WTC11 (cell line): ENCODE results near the gene GPATCH3. TPM values are rescaled to one million over a fixed set of nuclear protein-coding genes. Genes with fewer than 3 reads are reported as not detected.

Experiments
- ATAC-seq: fragments of 200-7000 bp; cut with Tn5 transposase; 2 replicates; pipeline ENCODE4 v1.10.0; 2021; ENCODE audit warnings: mild to moderate bottlenecking, moderate library complexity
- CTCF ChIA-PET: fragments of 300-600 bp; sonication (Branson Sonifier 250); formaldehyde crosslinking; loops from one replicate; lab custom pipeline; 2021; ENCODE audit warnings: antibody characterized with exemption; lab: Charles Lee
- POLR2A ChIA-PET: fragments of 350-600 bp; sonication (Branson Sonifier 250); formaldehyde crosslinking; loops from one replicate; lab custom pipeline; 2021; ENCODE audit warnings: antibody characterized with exemption; lab: Charles Lee
- DNase-seq: peaks from one replicate; pipeline ENCODE4 v3.0.0; 2021; ENCODE audit warnings: low spot score
- H3K27ac Mint-ChIP-seq: 2 replicates; pipeline ENCODE4 v1.8.0; 2021; ENCODE audit warnings: mixed read lengths
- H3K27me3 Mint-ChIP-seq: 2 replicates; pipeline ENCODE4 v1.8.0; 2021; ENCODE audit warnings: low read depth, mild to moderate bottlenecking, moderate library complexity, mixed read lengths
- H3K36me3 Mint-ChIP-seq: 2 replicates; pipeline ENCODE4 v1.8.0; 2021; ENCODE audit warnings: mixed read lengths
- H3K4me1 Mint-ChIP-seq: 2 replicates; pipeline ENCODE4 v1.8.0; 2022; ENCODE audit warnings: mixed read lengths
- H3K4me3 Mint-ChIP-seq: 2 replicates; pipeline ENCODE4 v1.8.0; 2021; ENCODE audit warnings: mild to moderate bottlenecking, moderate library complexity, mixed read lengths
- H3K9me3 Mint-ChIP-seq: 2 replicates; pipeline ENCODE4 v1.8.0; 2021; ENCODE audit warnings: mixed read lengths
- AR ChIP-seq: fragments of 250-450 bp; sonication (Bioruptor Pico); IDR thresholded peaks from 2 replicates; pipeline ENCODE4 v1.9.0; 2021; ENCODE audit warnings: mild to moderate bottlenecking
- ATF1 ChIP-seq: sonication (generic); formaldehyde crosslinking; IDR thresholded peaks from 2 replicates; pipeline ENCODE4 v1.8.1; 2023; ENCODE audit warnings: mild to moderate bottlenecking, moderate library complexity, missing genetic modification reagents
- CREM ChIP-seq: sonication (generic); formaldehyde crosslinking; IDR thresholded peaks from 2 replicates; pipeline ENCODE4 v1.8.1; 2022; ENCODE audit warnings: mild to moderate bottlenecking, missing genetic modification reagents, moderate library complexity
- E2F4 ChIP-seq: sonication (generic); formaldehyde crosslinking; IDR thresholded peaks from 2 replicates; pipeline ENCODE4 v1.8.1; 2022; ENCODE audit warnings: low read depth, mild to moderate bottlenecking, moderate library complexity, missing genetic modification reagents, borderline replicate concordance
- E2F5 ChIP-seq: sonication (generic); formaldehyde crosslinking; IDR thresholded peaks from 2 replicates; pipeline ENCODE4 v1.8.1; 2022; ENCODE audit warnings: mild to moderate bottlenecking, moderate library complexity, missing genetic modification reagents
- ESRRA ChIP-seq: sonication (generic); formaldehyde crosslinking; IDR thresholded peaks from 2 replicates; pipeline ENCODE4 v1.8.1; 2022; ENCODE audit warnings: mild to moderate bottlenecking, missing genetic modification reagents, borderline replicate concordance
- FOXK1 ChIP-seq: sonication (generic); formaldehyde crosslinking; IDR thresholded peaks from 2 replicates; pipeline ENCODE4 v1.8.0; 2022; ENCODE audit warnings: mild to moderate bottlenecking, moderate library complexity, missing genetic modification reagents
- GRHL2 ChIP-seq: fragments of 250-450 bp; sonication (Bioruptor Pico); IDR thresholded peaks from 2 replicates; pipeline ENCODE4 v1.8.0; 2022; ENCODE audit warnings: mild to moderate bottlenecking, moderate library complexity; ENCODE audit not compliant: insufficient replicate concordance, severe bottlenecking
- HMGA2 ChIP-seq: fragments of 250-450 bp; sonication (Bioruptor Pico); IDR thresholded peaks from 2 replicates; pipeline ENCODE4 v1.4.0; 2021; ENCODE audit warnings: mild to moderate bottlenecking, moderate library complexity
- HMGXB4 ChIP-seq: sonication (generic); formaldehyde crosslinking; IDR thresholded peaks from 2 replicates; pipeline ENCODE4 v1.8.1; 2023; ENCODE audit warnings: mild to moderate bottlenecking, moderate library complexity, missing genetic modification reagents
- KAT7 ChIP-seq: sonication (generic); formaldehyde crosslinking; IDR thresholded peaks from 2 replicates; pipeline ENCODE4 v1.8.1; 2023; ENCODE audit warnings: missing genetic modification reagents, mild to moderate bottlenecking, borderline replicate concordance
- MXD4 ChIP-seq: fragments of 250-450 bp; sonication (Bioruptor Pico); IDR thresholded peaks from 2 replicates; pipeline ENCODE4 v1.8.0; 2021; ENCODE audit warnings: mild to moderate bottlenecking, moderate library complexity, borderline replicate concordance
- NFATC4 ChIP-seq: fragments of 250-450 bp; sonication (Bioruptor Pico); IDR thresholded peaks from 2 replicates; pipeline ENCODE4 v1.9.0; 2021; ENCODE audit warnings: mild to moderate bottlenecking
- NFE2L1 ChIP-seq: sonication (generic); formaldehyde crosslinking; IDR thresholded peaks from 2 replicates; pipeline ENCODE4 v1.8.1; 2023; ENCODE audit warnings: missing genetic modification reagents
- NFYB ChIP-seq: sonication (generic); formaldehyde crosslinking; conservative IDR thresholded peaks from 2 replicates; pipeline ENCODE4 v1.8.0; 2022; ENCODE audit warnings: low read depth, missing genetic modification reagents
- OVOL2 ChIP-seq: fragments of 250-450 bp; sonication (Bioruptor Pico); IDR thresholded peaks from 2 replicates; pipeline ENCODE4 v1.9.0; 2021; ENCODE audit warnings: mild to moderate bottlenecking, borderline replicate concordance
- SMAD3 ChIP-seq: sonication (generic); formaldehyde crosslinking; IDR thresholded peaks from 2 replicates; pipeline ENCODE4 v1.8.0; 2022; ENCODE audit warnings: missing genetic modification reagents, mild to moderate bottlenecking, borderline replicate concordance
- ZNF121 ChIP-seq: sonication (generic); formaldehyde crosslinking; IDR thresholded peaks from 2 replicates; pipeline ENCODE4 v1.8.0; 2023; ENCODE audit warnings: missing genetic modification reagents
- ZNF219 ChIP-seq: sonication (generic); formaldehyde crosslinking; IDR thresholded peaks from 2 replicates; pipeline ENCODE4 v1.8.0; 2023; ENCODE audit warnings: missing genetic modification reagents, mild to moderate bottlenecking, borderline replicate concordance
- ZNF232 ChIP-seq: sonication (generic); formaldehyde crosslinking; IDR thresholded peaks from 2 replicates; pipeline ENCODE4 v1.8.0; 2022; ENCODE audit warnings: mild to moderate bottlenecking, missing genetic modification reagents
- ZNF317 ChIP-seq: sonication (generic); formaldehyde crosslinking; IDR thresholded peaks from 2 replicates; pipeline ENCODE4 v1.8.1; 2023; ENCODE audit warnings: low read depth, mild to moderate bottlenecking, moderate library complexity, missing genetic modification reagents, borderline replicate concordance
- ZNF396 ChIP-seq: fragments of 250-450 bp; sonication (Bioruptor Pico); IDR thresholded peaks from 2 replicates; pipeline ENCODE4 v1.8.0; 2021; ENCODE audit warnings: mild to moderate bottlenecking, moderate library complexity, borderline replicate concordance
- ZNF416 ChIP-seq: fragments of 250-450 bp; sonication (Bioruptor Pico); IDR thresholded peaks from 2 replicates; pipeline ENCODE4 v1.9.0; 2021; ENCODE audit warnings: mild to moderate bottlenecking, inconsistent platforms
- ZNF423 ChIP-seq: fragments of 250-450 bp; sonication (Bioruptor Pico); IDR thresholded peaks from 2 replicates; pipeline ENCODE4 v2.1.2; 2022; ENCODE audit warnings: mild to moderate bottlenecking, moderate library complexity
- ZNF532 ChIP-seq: fragments of 250-450 bp; sonication (Bioruptor Pico); IDR thresholded peaks from 2 replicates; pipeline ENCODE4 v1.9.0; 2021; ENCODE audit warnings: mild to moderate bottlenecking, borderline replicate concordance
- ZNF671 ChIP-seq: fragments of 250-450 bp; sonication (Bioruptor Pico); IDR thresholded peaks from 2 replicates; pipeline ENCODE4 v1.8.0; 2021; ENCODE audit warnings: mild to moderate bottlenecking
- ZSCAN18 ChIP-seq: fragments of 250-450 bp; sonication (Bioruptor Pico); IDR thresholded peaks from 2 replicates; pipeline ENCODE4 v2.1.2; 2022; ENCODE audit warnings: mild to moderate bottlenecking, moderate library complexity
- total RNA-seq: library from RNA; stranded (reverse); gene quantifications from 3 replicates; pipeline ENCODE4 v1.2.3, GENCODE V29; 2021

Gene GPATCH3
- total RNA-seq, 1 experiment from 2014 or later: 19.2 TPM

- ChIA-PET POLR2A (no interaction called here), CTCF (no interaction called here)
Observed at GRCh38 chr1:26853156-26853555, 47.1 kb downstream of the GPATCH3 start.

GRCh38 chr1:26852701-26853100 is 47.6 kb downstream of the GPATCH3 start:
- DNase-seq: no peak
- ATAC-seq: no peak
- Mint-ChIP-seq H3K27ac (peak overlapping the region; percentile 5), H3K36me3 (peaks cover 39% of the 10 kb centered on the region), H3K9me3 (no peaks in the 10 kb centered on the region), H3K4me3 (no peak overlapping the region), H3K27me3 (no peaks in the 10 kb centered on the region), H3K4me1 (peaks cover 10% of the 10 kb centered on the region)
- POLR2A ChIA-PET: no interaction called here
- CTCF ChIA-PET: no interaction called here
- TF ChIP-seq CREM (CRISPR knock-in tag): no peak
- TF ChIP-seq ZNF532: no peak
- TF ChIP-seq ZSCAN18 (CRISPR knock-in tag): no peak
- no peak for TF ChIP-seq NFATC4 (CRISPR knock-in tag)
- TF ChIP-seq ATF1: no peak
- no peak for TF ChIP-seq KAT7
- TF ChIP-seq NFE2L1: no peak
- TF ChIP-seq ZNF232 (CRISPR knock-in tag): no peak
- no peak for TF ChIP-seq HMGXB4 (CRISPR knock-in tag)
- no peak for TF ChIP-seq FOXK1 (CRISPR knock-in tag)
- no peak for TF ChIP-seq AR (CRISPR knock-in tag)
- TF ChIP-seq ZNF317: no peak
- no peak for TF ChIP-seq NFYB (CRISPR knock-in tag)
- no peak for TF ChIP-seq E2F5 (CRISPR knock-in tag)

More at GRCh38 chr1:26853156-26853555, 47.1 kb downstream of the GPATCH3 start:
- H3K27ac Mint-ChIP-seq: no peak overlapping the region; the same call in 1 of the 2 replicates
- peaks cover 37% of the 10 kb centered on the region for H3K36me3 Mint-ChIP-seq
- H3K4me3 Mint-ChIP-seq: no peak overlapping the region
- no peaks in the 10 kb centered on the region for H3K9me3 Mint-ChIP-seq
- ATAC-seq: peak; percentile 84
- peak; percentile 91 for DNase-seq
- H3K4me1 Mint-ChIP-seq: peaks cover 10% of the 10 kb centered on the region
- H3K27me3 Mint-ChIP-seq: no peaks in the 10 kb centered on the region
- no peak for TF ChIP-seq ZNF423
- TF ChIP-seq MXD4: no peak
- no peak for TF ChIP-seq ESRRA
- TF ChIP-seq ZNF219 (CRISPR knock-in tag): no peak
- no peak for TF ChIP-seq ZNF671 (CRISPR knock-in tag)
- no peak for TF ChIP-seq KAT7
- TF ChIP-seq ZNF396: no peak
- TF ChIP-seq OVOL2 (CRISPR knock-in tag): no peak
- TF ChIP-seq SMAD3 (CRISPR knock-in tag): no peak
- no peak for TF ChIP-seq GRHL2 (CRISPR knock-in tag)
- no peak for TF ChIP-seq HMGA2 (CRISPR knock-in tag)
- no peak for TF ChIP-seq ZNF121
- no peak for TF ChIP-seq ZNF416 (CRISPR knock-in tag)
- TF ChIP-seq E2F5 (CRISPR knock-in tag): no peak
- TF ChIP-seq E2F4 (CRISPR knock-in tag): no peak
- no peak for TF ChIP-seq FOXK1 (CRISPR knock-in tag)
